ENCODE data around the gene FLNA.
"Not testable (repeated sequence)": the region's sequence is repeated elsewhere in the genome, so short reads cannot be mapped to it uniquely, and the experiment has no call there.

FLNA gene

GRCh38 chrX:154350429-154351182, 23.8 kb downstream of the FLNA start:
- POLR2A ChIA-PET = no interaction called here
- TF ChIP-seq, protein P1, sequence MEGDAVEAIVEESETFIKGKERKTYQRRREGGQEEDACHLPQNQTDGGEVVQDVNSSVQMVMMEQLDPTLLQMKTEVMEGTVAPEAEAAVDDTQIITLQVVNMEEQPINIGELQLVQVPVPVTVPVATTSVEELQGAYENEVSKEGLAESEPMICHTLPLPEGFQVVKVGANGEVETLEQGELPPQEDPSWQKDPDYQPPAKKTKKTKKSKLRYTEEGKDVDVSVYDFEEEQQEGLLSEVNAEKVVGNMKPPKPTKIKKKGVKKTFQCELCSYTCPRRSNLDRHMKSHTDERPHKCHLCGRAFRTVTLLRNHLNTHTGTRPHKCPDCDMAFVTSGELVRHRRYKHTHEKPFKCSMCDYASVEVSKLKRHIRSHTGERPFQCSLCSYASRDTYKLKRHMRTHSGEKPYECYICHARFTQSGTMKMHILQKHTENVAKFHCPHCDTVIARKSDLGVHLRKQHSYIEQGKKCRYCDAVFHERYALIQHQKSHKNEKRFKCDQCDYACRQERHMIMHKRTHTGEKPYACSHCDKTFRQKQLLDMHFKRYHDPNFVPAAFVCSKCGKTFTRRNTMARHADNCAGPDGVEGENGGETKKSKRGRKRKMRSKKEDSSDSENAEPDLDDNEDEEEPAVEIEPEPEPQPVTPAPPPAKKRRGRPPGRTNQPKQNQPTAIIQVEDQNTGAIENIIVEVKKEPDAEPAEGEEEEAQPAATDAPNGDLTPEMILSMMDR (IDR thresholded peaks at IDR 0.05; ENCODE audit: insufficient read depth, low read length, missing control alignments) = no peak
- CTCF ChIA-PET = no interaction called here
- no peak for DNase-seq (ENCODE audit: low read depth, low spot score)
- no peak overlapping the region for H3K4me3 ChIP-seq (ENCODE audit: low read depth, low read length)

GRCh38 chrX:154349979-154350378, 24.5 kb downstream of the FLNA start:
- TF ChIP-seq, protein P1 (IDR thresholded peaks at IDR 0.05; ENCODE audit: insufficient read depth, low read length, missing control alignments) = no peak
- POLR2A ChIA-PET = interaction anchor here (0.9 kb wide), 1 partner anchor 10 kb away, joined by 3 read pairs; no protein-coding TSS in a partner anchor
- H3K4me3 ChIP-seq (ENCODE audit: low read depth, low read length) = no peak overlapping the region
- DNase-seq (ENCODE audit: low read depth, low spot score) = no peak
- CTCF ChIA-PET = no interaction called here

DNA sequence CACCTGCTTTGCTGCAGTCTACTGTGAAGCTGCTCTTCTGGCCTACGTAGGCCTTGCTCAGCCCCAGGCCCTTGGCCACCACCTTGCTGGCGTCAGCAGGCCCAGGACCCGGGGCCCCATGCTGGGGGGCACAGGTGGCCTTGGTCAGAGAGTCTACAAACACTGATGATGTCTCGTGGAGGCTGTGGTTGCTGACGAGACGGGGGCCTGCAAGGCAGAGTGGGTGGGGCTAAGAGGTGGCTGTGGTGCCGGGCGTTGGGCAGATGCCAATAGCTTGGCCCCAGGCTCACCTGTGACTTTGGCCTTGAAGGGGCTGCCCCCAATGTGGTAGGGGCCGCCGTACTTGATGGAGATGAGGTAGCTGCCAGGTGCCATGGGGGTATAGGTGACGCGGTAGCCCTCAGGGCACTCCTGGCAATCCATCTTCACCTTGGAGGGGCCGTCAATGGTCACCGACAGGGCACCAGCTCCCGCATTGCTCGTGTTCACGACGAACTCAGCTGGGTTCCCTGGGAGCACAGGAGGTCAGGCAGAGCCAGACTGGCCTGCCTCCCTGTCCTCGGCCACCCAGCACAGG, 25.0 kb downstream of the FLNA start:
- no peak overlapping the region for H3K4me3 ChIP-seq (ENCODE audit: low read depth, low read length)
- DNase-seq (ENCODE audit: low read depth, low spot score) = no peak
- ChIA-PET CTCF (no interaction called here), POLR2A (interaction anchor here (0.9 to 1.2 kb wide), 2 partner anchors 11 to 30 kb away, joined by 3 to 4 read pairs; partner anchors contain the start of gene EMD)
- TF ChIP-seq, protein P1 (IDR thresholded peaks at IDR 0.05; ENCODE audit: insufficient read depth, low read length, missing control alignments) = no peak

DNA sequence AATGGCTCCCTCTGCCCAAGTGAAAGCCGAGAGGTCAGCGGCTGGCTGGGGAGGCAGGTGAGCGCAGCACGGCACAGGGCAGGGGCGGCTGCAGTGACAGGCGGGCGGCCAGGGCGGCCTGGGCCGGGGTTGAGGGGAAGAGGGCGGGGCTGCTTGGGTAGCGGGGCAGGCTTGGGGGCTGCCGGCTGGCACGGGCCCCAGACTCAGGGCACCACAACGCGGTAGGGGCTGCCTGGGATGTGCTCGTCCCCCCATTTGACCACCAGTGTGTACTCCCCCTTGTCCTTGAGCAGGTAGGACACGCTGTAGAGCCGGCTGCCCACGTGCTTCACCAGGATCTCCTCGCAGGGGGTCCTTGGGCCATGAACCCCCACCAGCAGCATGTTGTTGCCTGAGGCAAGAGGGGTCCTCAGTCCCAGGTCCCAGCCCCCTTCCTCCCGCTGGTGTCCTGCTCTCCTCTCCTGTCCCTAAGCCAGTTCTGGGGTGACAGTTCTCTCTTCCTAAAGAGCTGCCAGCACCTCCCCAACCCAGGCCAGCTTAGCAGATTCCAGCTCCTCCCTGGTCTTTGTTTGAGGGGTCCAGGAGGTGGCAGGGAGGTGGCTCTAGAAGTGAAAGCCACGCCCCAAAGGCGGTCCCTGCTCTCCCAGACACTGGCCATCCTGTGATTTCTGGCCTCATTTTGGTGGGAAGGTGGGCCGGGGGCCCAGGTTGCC, 25.6 kb downstream of the FLNA start:
- ChIA-PET POLR2A (interaction anchor here (0.9 to 1.2 kb wide), 2 partner anchors 12 to 30 kb away, joined by 3 to 4 read pairs; partner anchors contain the start of gene EMD), CTCF (no interaction called here)
- H3K4me3 ChIP-seq (ENCODE audit: low read depth, low read length) = no peak overlapping the region
- TF ChIP-seq, protein P1 (IDR thresholded peaks at IDR 0.05; ENCODE audit: insufficient read depth, low read length, missing control alignments) = no peak
- DNase-seq (ENCODE audit: low read depth, low spot score) = no peak

GRCh38 chrX:154348114-154348531, 26.3 kb downstream of the FLNA start:
- POLR2A ChIA-PET = no interaction called here
- H3K4me3 ChIP-seq (ENCODE audit: low read depth, low read length) = no peak overlapping the region
- CTCF ChIA-PET = no interaction called here
- TF ChIP-seq, protein P1 (IDR thresholded peaks at IDR 0.05; ENCODE audit: insufficient read depth, low read length, missing control alignments) = no peak
- no peak for DNase-seq (ENCODE audit: low read depth, low spot score)

- CTCF ChIA-PET; POLR2A ChIA-PET; H3K4me3 ChIP-seq (ENCODE audit: low read depth, low read length): not testable (repeated sequence)
These were observed 30.8 kb downstream of the FLNA start for GRCh38 chrX:154343620-154344019.

DNA sequence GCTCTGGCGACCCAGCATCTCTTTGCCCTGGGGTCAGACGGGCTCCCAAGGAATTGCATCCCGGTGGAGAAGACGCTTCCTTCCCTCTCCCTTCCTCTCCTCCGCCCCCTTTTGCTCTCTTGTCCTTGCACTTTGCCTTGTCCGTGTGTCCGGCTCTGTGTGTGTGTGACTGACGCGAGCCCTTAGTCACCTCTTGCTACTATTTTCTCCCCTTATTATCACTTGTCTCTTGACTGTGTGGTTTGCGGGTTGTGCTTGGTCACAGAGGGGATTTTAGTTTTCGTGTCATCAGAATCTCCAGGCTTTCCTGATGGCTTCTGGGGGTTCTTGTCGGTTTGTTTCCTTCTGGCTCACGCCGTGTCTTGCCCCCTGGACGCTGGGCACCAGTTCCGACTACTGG, 31.4 kb downstream of the FLNA start:
- H3K4me3 ChIP-seq (ENCODE audit: low read depth, low read length); DNase-seq (ENCODE audit: low read depth, low spot score); CTCF ChIA-PET; POLR2A ChIA-PET: not testable (repeated sequence)

More at GRCh38 chrX:154343620-154344019, 30.8 kb downstream of the FLNA start:
- DNase-seq (ENCODE audit: low read depth, low spot score) = not testable (repeated sequence)

GRCh38 chrX:154341399-154342298, 32.8 kb downstream of the FLNA start:
- POLR2A ChIA-PET; CTCF ChIA-PET; H3K4me3 ChIP-seq (ENCODE audit: low read depth, low read length); DNase-seq (ENCODE audit: low read depth, low spot score): not testable (repeated sequence)

Measured in AG04449 (cell line).